ENCODE results near the gene RING1. TPM values are rescaled to one million over a fixed set of nuclear protein-coding genes. Genes with fewer than 3 reads are reported as not detected.

Gene RING1
- total RNA-seq, 2 donors from 2014 or later = 31.0 to 31.8 TPM

DNA sequence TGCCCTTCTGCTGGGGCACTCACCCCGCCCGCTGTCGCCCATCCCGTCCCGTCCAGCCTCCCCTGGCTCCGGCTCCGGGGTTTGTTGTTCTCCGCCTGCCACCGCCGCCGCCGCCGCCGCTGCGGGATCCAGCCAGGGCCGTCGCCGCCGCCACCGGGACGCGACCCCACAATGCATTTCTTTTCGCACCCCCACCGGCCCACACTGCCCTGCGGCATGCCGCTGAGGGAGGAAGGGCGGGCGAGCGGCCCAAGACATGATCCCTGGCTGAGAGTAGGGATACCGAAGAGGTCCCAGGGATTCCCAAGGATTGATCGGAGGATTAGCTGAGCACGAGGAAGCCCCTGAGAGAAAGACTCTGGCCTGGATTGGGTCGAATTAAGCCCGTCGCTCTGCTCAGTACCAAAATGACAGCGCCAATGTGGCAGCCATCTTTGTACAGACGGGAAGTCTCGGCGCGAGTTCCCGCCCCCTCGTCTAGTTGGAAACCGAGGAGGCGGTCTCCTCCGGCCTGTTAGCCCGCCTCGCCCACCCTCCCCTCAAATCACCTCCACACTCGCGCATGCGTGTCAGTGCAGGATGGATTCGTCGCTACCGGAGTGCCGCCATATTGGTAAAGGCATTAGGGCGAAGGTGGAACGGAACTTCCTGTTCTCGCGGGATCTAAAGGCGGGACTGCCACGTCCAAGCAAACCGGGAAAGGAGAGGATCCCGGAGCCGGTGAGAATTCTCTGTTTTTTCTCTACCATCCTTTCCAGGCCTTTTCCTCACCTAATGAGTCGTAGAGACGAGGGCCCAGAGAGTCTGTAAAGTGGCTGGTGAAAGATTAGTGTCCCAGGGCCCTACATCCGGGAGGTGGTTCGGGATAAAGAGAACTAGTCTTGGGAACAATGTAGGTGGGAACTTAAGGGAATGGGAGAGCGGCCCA is 7.8 kb upstream of the RING1 start, which contains the start of the genes RXRB and SLC39A7:
Gene RXRB (minus strand): TSS at position 447 of the 928 bp plus-strand sequence. CDS start 189 bp downstream, at position 258.
Gene SLC39A7 (plus strand): TSS at position 649 of the 928 bp plus-strand sequence. CDS start 379 bp downstream, outside the sequence.
- peak within 1 kb of the TSS; percentile 99 for H3K9ac ChIP-seq (ENCODE audit: extremely low read depth, low read length, poor library complexity, severe bottlenecking)
- H3K27me3 Mint-ChIP-seq (ENCODE audit: insufficient read depth) = peaks cover 3% of the 10 kb centered on the region
- H3K9me3 Mint-ChIP-seq = no peaks in the 10 kb centered on the region
- H3K4me1 Mint-ChIP-seq = peaks cover 28% of the 10 kb centered on the region
- no peaks in the 10 kb centered on the region for H3K9me3 ChIP-seq (ENCODE audit: control insufficient read depth, low read length)
- peak within 1 kb of the TSS; percentile 99 for H3K27ac Mint-ChIP-seq
- peaks cover 39% of the 10 kb centered on the region for H3K36me3 Mint-ChIP-seq (ENCODE audit: low read depth)
- WGBS, 2 experiments (ENCODE audit: insufficient coverage in 1 of 2, insufficient read length in 1 of 2) = 0% methylated on average over 16 to 68 of the region's 68 CpGs
- H3K36me3 ChIP-seq (ENCODE audit: control insufficient read depth, insufficient read depth, low read length) = peaks cover 38% of the 10 kb centered on the region
- no peak for TF ChIP-seq CTCF (conservative IDR thresholded peaks at IDR 0.05)
- DNase-seq = peak; percentile 99
- peak within 1 kb of the TSS; percentile 96 for H3K4me3 Mint-ChIP-seq
- H3K27ac ChIP-seq (ENCODE audit: low read depth, low read length) = peak within 1 kb of the TSS; percentile 95
- H3K4me3 ChIP-seq (ENCODE audit: low read length) = peak within 1 kb of the TSS; percentile 99
- H3K27me3 ChIP-seq (ENCODE audit: control insufficient read depth, insufficient read depth, low read length, poor library complexity, severe bottlenecking) = no peaks in the 10 kb centered on the region
- peaks cover 7% of the 10 kb centered on the region for H3K4me1 ChIP-seq (ENCODE audit: control insufficient read depth, insufficient read depth, low read length)

- H3K36me3 ChIP-seq (ENCODE audit: control insufficient read depth, insufficient read depth, low read length) = peaks cover 32% of the 10 kb centered on the region
- peak overlapping the region; percentile 99 for H3K27ac Mint-ChIP-seq
- peaks cover 30% of the 10 kb centered on the region for H3K4me1 Mint-ChIP-seq
- H3K36me3 Mint-ChIP-seq (ENCODE audit: low read depth) = peaks cover 32% of the 10 kb centered on the region
- H3K4me3 Mint-ChIP-seq = peak overlapping the region; percentile 96
- H3K9me3 Mint-ChIP-seq = no peaks in the 10 kb centered on the region
- H3K4me1 ChIP-seq (ENCODE audit: control insufficient read depth, insufficient read depth, low read length) = peaks cover 7% of the 10 kb centered on the region
- peak overlapping the region; percentile 95 for H3K27ac ChIP-seq (ENCODE audit: low read depth, low read length)
- H3K4me3 ChIP-seq (ENCODE audit: low read length) = peak overlapping the region; percentile 99
- WGBS, 2 experiments (ENCODE audit: insufficient coverage in 1 of 2, insufficient read length in 1 of 2) = 7% methylated on average over 8 to 14 of the region's 14 CpGs
- H3K9me3 ChIP-seq (ENCODE audit: control insufficient read depth, low read length) = no peaks in the 10 kb centered on the region
- H3K27me3 Mint-ChIP-seq (ENCODE audit: insufficient read depth) = peaks cover 10% of the 10 kb centered on the region
- DNase-seq = no peak
- TF ChIP-seq CTCF (conservative IDR thresholded peaks at IDR 0.05) = peak; percentile 22
- H3K27me3 ChIP-seq (ENCODE audit: control insufficient read depth, insufficient read depth, low read length, poor library complexity, severe bottlenecking) = no peaks in the 10 kb centered on the region
- H3K9ac ChIP-seq (ENCODE audit: extremely low read depth, low read length, poor library complexity, severe bottlenecking) = peak overlapping the region; percentile 99
Observed at GRCh38 chr6:33201147-33201545, 7.2 kb upstream of the RING1 start.

- H3K27me3 Mint-ChIP-seq (ENCODE audit: insufficient read depth) = peaks cover 18% of the 10 kb centered on the region
Observed at GRCh38 chr6:33201935-33202334, 6.4 kb upstream of the RING1 start.

More at GRCh38 chr6:33201935-33202334, 6.4 kb upstream of the RING1 start:
- DNase-seq = no peak
- H3K27ac ChIP-seq (ENCODE audit: low read depth, low read length) = no peak overlapping the region
- Mint-ChIP-seq H3K9me3 (no peaks in the 10 kb centered on the region), H3K36me3 (ENCODE audit: low read depth) (peaks cover 26% of the 10 kb centered on the region), H3K27ac (peak overlapping the region; percentile 99), H3K4me3 (peak overlapping the region; percentile 96), H3K4me1 (peaks cover 30% of the 10 kb centered on the region)
- no peak for TF ChIP-seq CTCF (conservative IDR thresholded peaks at IDR 0.05)
- WGBS, 2 experiments (ENCODE audit: insufficient coverage in 1 of 2, insufficient read length in 1 of 2) = 86 to 91% methylated on average over 2 to 5 of the region's 6 CpGs
- peak overlapping the region; percentile 99 for H3K4me3 ChIP-seq (ENCODE audit: low read length)
- H3K9ac ChIP-seq (ENCODE audit: extremely low read depth, low read length, poor library complexity, severe bottlenecking) = peak overlapping the region; percentile 99
- H3K36me3 ChIP-seq (ENCODE audit: control insufficient read depth, insufficient read depth, low read length) = peaks cover 24% of the 10 kb centered on the region
- H3K27me3 ChIP-seq (ENCODE audit: control insufficient read depth, insufficient read depth, low read length, poor library complexity, severe bottlenecking) = no peaks in the 10 kb centered on the region
- H3K4me1 ChIP-seq (ENCODE audit: control insufficient read depth, insufficient read depth, low read length) = peaks cover 7% of the 10 kb centered on the region
- H3K9me3 ChIP-seq (ENCODE audit: control insufficient read depth, low read length) = no peaks in the 10 kb centered on the region
